WTC11 (cell line): ENCODE data around the gene KCNIP1. TPM values are rescaled to one million over a fixed set of nuclear protein-coding genes. Genes with fewer than 3 reads are reported as not detected.

Source experiments
- ATAC-seq: fragments of 200-7000 bp; cut with Tn5 transposase; 2 replicates; pipeline ENCODE4 v1.10.0; 2021; ENCODE audit warnings: mild to moderate bottlenecking, moderate library complexity
- CTCF ChIA-PET: fragments of 300-600 bp; sonication (Branson Sonifier 250); formaldehyde crosslinking; loops from one replicate; lab custom pipeline; 2021; ENCODE audit warnings: antibody characterized with exemption; lab: Charles Lee
- POLR2A ChIA-PET: fragments of 350-600 bp; sonication (Branson Sonifier 250); formaldehyde crosslinking; loops from one replicate; lab custom pipeline; 2021; ENCODE audit warnings: antibody characterized with exemption; lab: Charles Lee
- DNase-seq: peaks from one replicate; pipeline ENCODE4 v3.0.0; 2021; ENCODE audit warnings: low spot score
- H3K27ac Mint-ChIP-seq: 2 replicates; pipeline ENCODE4 v1.8.0; 2021; ENCODE audit warnings: mixed read lengths
- H3K27me3 Mint-ChIP-seq: 2 replicates; pipeline ENCODE4 v1.8.0; 2021; ENCODE audit warnings: low read depth, mild to moderate bottlenecking, moderate library complexity, mixed read lengths
- H3K36me3 Mint-ChIP-seq: 2 replicates; pipeline ENCODE4 v1.8.0; 2021; ENCODE audit warnings: mixed read lengths
- H3K4me1 Mint-ChIP-seq: 2 replicates; pipeline ENCODE4 v1.8.0; 2022; ENCODE audit warnings: mixed read lengths
- H3K4me3 Mint-ChIP-seq: 2 replicates; pipeline ENCODE4 v1.8.0; 2021; ENCODE audit warnings: mild to moderate bottlenecking, moderate library complexity, mixed read lengths
- H3K9me3 Mint-ChIP-seq: 2 replicates; pipeline ENCODE4 v1.8.0; 2021; ENCODE audit warnings: mixed read lengths
- EMX1 ChIP-seq: fragments of 250-450 bp; sonication (Bioruptor Pico); IDR thresholded peaks from 2 replicates; pipeline ENCODE4 v1.8.0; 2021; ENCODE audit warnings: mild to moderate bottlenecking
- ESRRA ChIP-seq: sonication (generic); formaldehyde crosslinking; IDR thresholded peaks from 2 replicates; pipeline ENCODE4 v1.8.1; 2022; ENCODE audit warnings: mild to moderate bottlenecking, missing genetic modification reagents, borderline replicate concordance
- NFYB ChIP-seq: sonication (generic); formaldehyde crosslinking; conservative IDR thresholded peaks from 2 replicates; pipeline ENCODE4 v1.8.0; 2022; ENCODE audit warnings: low read depth, missing genetic modification reagents
- NR3C1 ChIP-seq: sonication (generic); formaldehyde crosslinking; conservative IDR thresholded peaks from 2 replicates; pipeline ENCODE4 v1.8.1; 2023; ENCODE audit warnings: low read depth, mild to moderate bottlenecking, missing genetic modification reagents
- ZBTB21 ChIP-seq: sonication (generic); formaldehyde crosslinking; IDR thresholded peaks from 2 replicates; pipeline ENCODE4 v1.8.1; 2023; ENCODE audit warnings: mild to moderate bottlenecking, missing genetic modification reagents, borderline replicate concordance
- ZNF121 ChIP-seq: sonication (generic); formaldehyde crosslinking; IDR thresholded peaks from 2 replicates; pipeline ENCODE4 v1.8.0; 2023; ENCODE audit warnings: missing genetic modification reagents
- total RNA-seq: library from RNA; stranded (reverse); gene quantifications from 3 replicates; pipeline ENCODE4 v1.2.3, GENCODE V29; 2021

KCNIP1 gene
- total RNA-seq, 1 experiment from 2014 or later: 0.59 TPM

- peaks cover 9% of the 10 kb centered on the region; the same call in 1 of the 2 replicates for H3K27me3 Mint-ChIP-seq
- H3K9me3 Mint-ChIP-seq: no peaks in the 10 kb centered on the region
- POLR2A ChIA-PET: no interaction called here
- H3K4me1 Mint-ChIP-seq: peaks cover 56% of the 10 kb centered on the region
- CTCF ChIA-PET: interaction anchor here (12.2 kb wide), 1 partner anchor 38 kb away, joined by 449 read pairs; no protein-coding TSS in a partner anchor
- no peak for TF ChIP-seq NR3C1 (CRISPR knock-in tag)
- TF ChIP-seq ESRRA (CRISPR knock-in tag): no peak
- TF ChIP-seq ZBTB21 (CRISPR knock-in tag): no peak
- no peak for TF ChIP-seq ZNF121 (CRISPR knock-in tag)
- TF ChIP-seq NFYB (CRISPR knock-in tag): no peak
- no peak for TF ChIP-seq EMX1 (CRISPR knock-in tag)
- TF ChIP-seq, all 79 proteins: peak for 0
- Mint-ChIP-seq H3K36me3 (no peaks in the 10 kb centered on the region), H3K27ac (no peak overlapping the region), H3K4me3 (no peak overlapping the region)
- ATAC-seq (no peak), DNase-seq (no peak)
Measured at GRCh38 chr5:170785416-170785815, 281.6 kb downstream of the KCNIP1 start.

Other genes with a start within 250 kb of the KCNIP1 start
- gene LCP2, start 206.2 kb upstream of the KCNIP1 start, total RNA-seq: 0.37 to 0.73 TPM (median 0.72 TPM) in 3 replicates
- 0.16 to 0.24 TPM (median 0.21 TPM) in 3 replicates for gene KCNMB1, start 114.7 kb upstream of the KCNIP1 start, total RNA-seq